GM12878 (cell line): ENCODE results near the gene PAF1. TPM values are rescaled to one million over a fixed set of nuclear protein-coding genes. Genes with fewer than 3 reads are reported as not detected.

Experiments
- CHD2 ChIP-seq: IDR thresholded peaks from 2 replicates; pipeline ENCODE4 v1.6.1; 2011; ENCODE audit warnings: low read depth, low read length, improper control_type of control experiment, borderline replicate concordance
- CTCF ChIP-seq, 3 experiments: IDR thresholded peaks in 2 of 3; conservative IDR thresholded peaks in 1 of 3; 2 replicates each; pipeline ENCODE4 v1.5.1; 2011; ENCODE audit warnings: low read depth in 3 of 3, low read length in 3 of 3, mild to moderate bottlenecking in 3 of 3, control low read depth in 2 of 3, moderate library complexity in 2 of 3, inconsistent platforms in 1 of 3, mixed read lengths in 1 of 3; ENCODE audit not compliant: control insufficient read depth in 2 of 3, insufficient read depth in 1 of 3; ENCODE audit errors: extremely low read depth in 1 of 3
- FOS ChIP-seq: IDR thresholded peaks from 3 replicates; pipeline ENCODE4 v1.6.1; 2011; ENCODE audit warnings: borderline replicate concordance; ENCODE audit not compliant: insufficient read length; ENCODE audit errors: extremely low read depth
- FOXK2 ChIP-seq: fragments of 450-650 bp; IDR thresholded peaks from 2 replicates; pipeline ENCODE4 v1.6.1; 2017; ENCODE audit warnings: mild to moderate bottlenecking, moderate library complexity
- HCFC1 ChIP-seq: fragments of 150-350 bp; IDR thresholded peaks from 2 replicates; pipeline ENCODE4 v1.6.1; 2014; ENCODE audit warnings: low read length
- HDAC6 ChIP-seq: fragments of 200-600 bp; sonication (generic); IDR thresholded peaks from one replicate; pipeline ENCODE4 v1.8.0; 2017; ENCODE audit warnings: antibody characterized with exemption; ENCODE audit not compliant: unreplicated experiment
- IRF4 ChIP-seq: IDR thresholded peaks from 2 replicates; pipeline ENCODE4 v1.6.1; 2011; ENCODE audit warnings: low read depth, low read length
- MEF2B ChIP-seq: fragments of 450-650 bp; IDR thresholded peaks from 2 replicates; pipeline ENCODE4 v1.6.1; 2018; ENCODE audit warnings: mild to moderate bottlenecking, moderate library complexity; ENCODE audit not compliant: partially characterized antibody, poor library complexity, severe bottlenecking
- NFIC ChIP-seq: IDR thresholded peaks from 2 replicates; pipeline ENCODE4 v1.6.1; 2012; ENCODE audit warnings: low read depth, mild to moderate bottlenecking, inconsistent platforms, low read length, moderate library complexity
- NR2C1 ChIP-seq: fragments of 450-650 bp; IDR thresholded peaks from 2 replicates; pipeline ENCODE4 v1.6.1; 2017; ENCODE audit warnings: antibody characterized with exemption, mild to moderate bottlenecking, moderate library complexity
- POLR2AphosphoS2 ChIP-seq: IDR thresholded peaks from 2 replicates; pipeline ENCODE4 v1.6.1; 2011; ENCODE audit warnings: low read depth, mild to moderate bottlenecking, low read length, improper control_type of control experiment, moderate library complexity
- POLR2AphosphoS5 ChIP-seq: IDR thresholded peaks from 2 replicates; pipeline ENCODE4 v1.6.1; 2011; ENCODE audit warnings: mild to moderate bottlenecking, low read length, inconsistent platforms
- POU2F2 ChIP-seq: IDR thresholded peaks from 3 replicates; pipeline ENCODE4 v1.6.1; 2011; ENCODE audit warnings: low read depth, mild to moderate bottlenecking, low read length, borderline replicate concordance
- RELB ChIP-seq: fragments of 450-650 bp; IDR thresholded peaks from 2 replicates; pipeline ENCODE4 v1.6.1; 2017; ENCODE audit warnings: low read depth, mild to moderate bottlenecking, moderate library complexity
- TBL1XR1 ChIP-seq: IDR thresholded peaks from 2 replicates; pipeline ENCODE4 v1.6.1; 2012; ENCODE audit warnings: low read depth, low read length, improper control_type of control experiment
- ZBTB11 ChIP-seq: fragments of 450-650 bp; formaldehyde crosslinking; IDR thresholded peaks from 2 replicates; pipeline ENCODE4 v1.5.0; 2022; ENCODE audit warnings: mild to moderate bottlenecking, missing genetic modification characterization
- ZBTB4 ChIP-seq: fragments of 450-650 bp; formaldehyde crosslinking; IDR thresholded peaks from 2 replicates; pipeline ENCODE4 v1.4.0; 2022; ENCODE audit warnings: mild to moderate bottlenecking, moderate library complexity
- ZNF207 ChIP-seq: fragments of 450-650 bp; IDR thresholded peaks from 2 replicates; pipeline ENCODE4 v1.6.1; 2014; ENCODE audit warnings: antibody characterized with exemption, mild to moderate bottlenecking, borderline replicate concordance
- ZNF274 ChIP-seq: IDR thresholded peaks from one replicate; pipeline ENCODE4 v1.8.0; 2011; ENCODE audit not compliant: insufficient read length, insufficient read depth
- ZSCAN29 ChIP-seq: fragments of 450-650 bp; IDR thresholded peaks from 2 replicates; pipeline ENCODE4 v1.6.1; 2017; ENCODE audit warnings: mild to moderate bottlenecking, moderate library complexity
- polyA plus RNA-seq, 11 experiments: library from polyadenylated mRNA; depleted of rRNA in 4 of 11; unstranded in 6 of 11; stranded (reverse) in 5 of 11; fragments of >200 nt; fragmentation: Nextera tagmentation in 4 of 11; fragmentation: Illumina TruSeq in 1 of 11; extraction: Ambion mirVana in 4 of 11; extraction: Trizol in 1 of 11; gene quantifications; 1 replicate in 1 of 11; 2 replicates in 10 of 11; pipeline versions ENCODE4 v1.2.1 to v1.2.3, GENCODE V29; 2011 to 2016; ENCODE audit warnings: inconsistent platforms in 2 of 11, missing spikeins in 2 of 11, low read depth in 1 of 11
- total RNA-seq, 4 experiments: library from RNA; depleted of rRNA in 3 of 4; stranded (reverse); fragments of >200 nt in 3 of 4; fragmentation: Illumina TruSeq in 1 of 4; extraction: Trizol in 1 of 4; gene quantifications; 2 replicates each; pipeline versions ENCODE4 v1.2.1 to v1.2.3, GENCODE V29; 2013 to 2021

The PAF1 gene
- total and polyA plus RNA-seq, 10 of the 15 experiments (the other 5 are each of a cell fraction or from before 2014, with no cell fraction given) = 1.7 to 45.8 (median 39.6) TPM

- no peak for TF ChIP-seq ZNF274
- TF ChIP-seq RELB = peak; percentile 72
- no peak for TF ChIP-seq MEF2B
- TF ChIP-seq POU2F2 = peak; percentile 99
- no peak for TF ChIP-seq CTCF (IDR thresholded peaks at IDR 0.05 in 2 of 3, conservative IDR thresholded peaks at IDR 0.05 in 1 of 3; ENCODE audit: control insufficient read depth in 2 of 3, extremely low read depth in 1 of 3, insufficient read depth in 1 of 3, low read depth in 3 of 3, low read length in 3 of 3)
- no peak for TF ChIP-seq FOS
- peak; percentile 37 for TF ChIP-seq CHD2
- TF ChIP-seq FOXK2 = no peak
- TF ChIP-seq ZSCAN29 = peak; percentile 57; the same call in 1 of the 2 replicates
- 0 out of 2 replicates have a peak, but pooled peaks have one; percentile 7 for TF ChIP-seq IRF4
- no peak for TF ChIP-seq NFIC
- no peak for TF ChIP-seq ZBTB11 (CRISPR knock-in tag)
- peak; percentile 83 for TF ChIP-seq ZNF207
- TF ChIP-seq POLR2AphosphoS5 = peak; percentile 98
- TF ChIP-seq NR2C1 = no peak
- TF ChIP-seq POLR2AphosphoS2 = peak; percentile 100
- TF ChIP-seq HCFC1 = peak; percentile 12; the same call in 1 of the 2 replicates
- TF ChIP-seq ZBTB4 (CRISPR knock-in tag) = no peak
- TF ChIP-seq HDAC6 = peak; percentile 69
- peak; percentile 48; the same call in 1 of the 2 replicates for TF ChIP-seq TBL1XR1
These were observed 15.9 kb upstream of the PAF1 start, which contains the start of gene ZFP36 (continued) for GRCh38 chr19:39406656-39407409.
